Globus pallidus (tissue), 1 donor: Measurements from ENCODE around the gene M1AP.

ENCODE experiments used
- DNase-seq: peaks from one replicate; pipeline ENCODE4 v3.0.0-alpha.2; 2015; ENCODE audit warnings: low spot score

Gene M1AP

GRCh38 chr2:74546004-74546403, 102.1 kb downstream of the M1AP start:
- no peak for DNase-seq

- no peak for DNase-seq
Observed at GRCh38 chr2:74544634-74545033, 103.5 kb downstream of the M1AP start.

GRCh38 chr2:74542978-74543377, 105.2 kb downstream of the M1AP start:
- no peak for DNase-seq

GRCh38 chr2:74540291-74540690, 107.8 kb downstream of the M1AP start:
- no peak for DNase-seq

- no peak for DNase-seq
Observed at GRCh38 chr2:74538881-74539339, 109.2 kb downstream of the M1AP start.

- DNase-seq = no peak
Observed at GRCh38 chr2:74537140-74537539, 111.0 kb downstream of the M1AP start.

GRCh38 chr2:74536166-74536950, 111.8 kb downstream of the M1AP start:
- DNase-seq = no peak

- no peak for DNase-seq
Observed at GRCh38 chr2:74535440-74535965, 112.6 kb downstream of the M1AP start.

- DNase-seq = no peak
Observed at GRCh38 chr2:74534411-74534810, 113.7 kb downstream of the M1AP start.

- DNase-seq = no peak
Observed at GRCh38 chr2:74533464-74533863, 114.7 kb downstream of the M1AP start.

GRCh38 chr2:74532222-74532621, 115.9 kb downstream of the M1AP start:
- no peak for DNase-seq

GRCh38 chr2:74531666-74532065, 116.5 kb downstream of the M1AP start:
- DNase-seq = no peak

- no peak for DNase-seq
Observed at GRCh38 chr2:74530239-74531187, 117.6 kb downstream of the M1AP start.

GRCh38 chr2:74529357-74530238, 118.5 kb downstream of the M1AP start, which contains the start of the genes AUP1 and HTRA2:
Gene AUP1 (minus strand): TSS chr2:74529706. CDS start chr2:74529629, 77 bp downstream.
Gene HTRA2 (plus strand): TSS chr2:74529933. CDS start chr2:74530007, 74 bp downstream.
- peak; percentile 98 for DNase-seq

- no peak for DNase-seq
Observed at GRCh38 chr2:74528600-74529356, 119.4 kb downstream of the M1AP start.

- no peak for DNase-seq
Observed at GRCh38 chr2:74527741-74528140, 120.4 kb downstream of the M1AP start.

- no peak for DNase-seq
Observed at GRCh38 chr2:74526649-74527230, 121.4 kb downstream of the M1AP start.

- DNase-seq = no peak
Observed at GRCh38 chr2:74525717-74526648, 122.1 kb downstream of the M1AP start, which contains the start of gene DQX1. Gene DQX1 (minus strand): TSS chr2:74526231. CDS start chr2:74525729, 502 bp downstream.
